Gastroesophageal sphincter (tissue), 3 donors: Measurements from ENCODE around the gene CCT6B.

Source experiments
- CTCF ChIP-seq, 4 experiments: fragments of 200-600 bp in 2 of 4; fragments of 450-650 bp in 2 of 4; sonication (generic) in 1 of 4; IDR thresholded peaks; one replicate each; pipeline ENCODE4 v1.5.1; 2017 to 2019; ENCODE audit warnings: antibody characterized with exemption in 4 of 4, mild to moderate bottlenecking in 2 of 4, moderate library complexity in 2 of 4
- EP300 ChIP-seq: sonication (generic); formaldehyde crosslinking; IDR thresholded peaks from one replicate; pipeline ENCODE4 v1.6.1; 2017; ENCODE audit warnings: antibody characterized with exemption, mild to moderate bottlenecking
- POLR2A ChIP-seq, 2 donors: fragments of 450-650 bp; IDR thresholded peaks; one replicate each; pipeline ENCODE4 v1.6.1; 2017; ENCODE audit warnings: antibody characterized with exemption in 2 of 2, mild to moderate bottlenecking in 2 of 2, moderate library complexity in 1 of 2
- POLR2AphosphoS5 ChIP-seq: sonication (generic); formaldehyde crosslinking; IDR thresholded peaks from one replicate; pipeline ENCODE4 v1.6.1; 2017; ENCODE audit warnings: antibody characterized with exemption

GRCh38 chr17:34909040-34909439 lies 52.2 kb downstream of the CCT6B start:
- TF ChIP-seq CTCF (IDR thresholded peaks at IDR 0.05) (no peak), POLR2A (IDR thresholded peaks at IDR 0.05) (no peak), EP300 (no peak), POLR2AphosphoS5 (no peak)
